Transverse colon (tissue), 4 donors: ENCODE measurements around the gene GNPNAT1.

Experiments used
- CTCF ChIP-seq, 5 experiments: fragments of 200-600 bp in 3 of 5; fragments of 450-650 bp in 2 of 5; sonication (generic) in 3 of 5; IDR thresholded peaks; 1 replicate in 2 of 5; 2 replicates in 3 of 5; pipeline ENCODE4 v1.5.1; 2016 to 2017; ENCODE audit warnings: antibody characterized with exemption in 5 of 5, inconsistent platforms in 3 of 5, mild to moderate bottlenecking in 2 of 5, moderate library complexity in 1 of 5
- EP300 ChIP-seq: sonication (generic); formaldehyde crosslinking; IDR thresholded peaks from one replicate; pipeline ENCODE4 v1.6.1; 2017; ENCODE audit warnings: antibody characterized with exemption, low read depth
- POLR2A ChIP-seq: fragments of 450-650 bp; IDR thresholded peaks from one replicate; pipeline ENCODE4 v1.6.1; 2016; ENCODE audit warnings: antibody characterized with exemption, mild to moderate bottlenecking, moderate library complexity
- POLR2AphosphoS5 ChIP-seq, 3 donors: sonication (generic); formaldehyde crosslinking; IDR thresholded peaks; one replicate each; pipeline ENCODE4 v1.6.1; 2016; ENCODE audit warnings: antibody characterized with exemption in 3 of 3

- TF ChIP-seq CTCF (IDR thresholded peaks at IDR 0.05): no peak
- no peak for TF ChIP-seq EP300
- TF ChIP-seq POLR2AphosphoS5 (IDR thresholded peaks at IDR 0.05): no peak
- TF ChIP-seq POLR2A: no peak
These were observed 42.6 kb downstream of the GNPNAT1 start for GRCh38 chr14:52748647-52749292.
